GM06990 (cell line): ENCODE data around the gene FAM240B.

Experiments
- DNase-seq: peaks from one replicate; pipeline ENCODE4 v3.0.0-alpha.2; 2011; ENCODE audit not compliant: insufficient read length; ENCODE audit errors: extremely low read depth
- H3K27me3 ChIP-seq: replicated peaks from 2 replicates; pipeline ENCODE4 v1.6.0; 2011; ENCODE audit warnings: low read length; ENCODE audit not compliant: control insufficient read depth, insufficient read depth
- H3K36me3 ChIP-seq: 2 replicates; pipeline ENCODE4 v1.5.1; 2011; ENCODE audit warnings: low read length; ENCODE audit not compliant: control insufficient read depth, insufficient read depth
- H3K4me3 ChIP-seq: replicated peaks from 2 replicates; pipeline ENCODE4 v1.5.1; 2011; ENCODE audit warnings: low read depth, mild to moderate bottlenecking, control low read depth, low read length
- TF ChIP-seq, protein P1 (sequence below): IDR thresholded peaks from 2 replicates; pipeline ENCODE4 v1.5.1; 2011; ENCODE audit warnings: low read length, control low read depth, mild to moderate bottlenecking, inconsistent platforms; ENCODE audit not compliant: insufficient read depth, poor library complexity, severe bottlenecking

The FAM240B gene

DNA sequence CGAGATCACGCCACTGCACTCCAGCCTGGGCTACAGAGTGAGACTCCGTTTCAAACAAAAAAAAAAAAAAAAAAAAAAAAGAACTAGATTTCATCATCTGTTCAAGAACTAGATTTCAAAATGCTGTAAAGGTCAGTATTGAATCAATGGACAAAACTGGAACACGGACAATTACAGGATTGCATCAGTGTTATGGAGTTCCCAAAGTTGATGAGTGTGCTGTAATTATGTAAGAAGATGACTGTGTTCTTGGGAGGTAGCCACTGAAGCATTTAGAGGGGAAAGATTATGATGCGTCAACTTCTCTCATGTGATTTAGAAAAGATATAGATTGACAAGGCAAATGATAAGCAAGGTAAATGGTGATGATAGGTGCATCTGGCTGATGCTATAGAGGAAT lies 6.5 kb downstream of the FAM240B start:
- TF ChIP-seq, protein P1, sequence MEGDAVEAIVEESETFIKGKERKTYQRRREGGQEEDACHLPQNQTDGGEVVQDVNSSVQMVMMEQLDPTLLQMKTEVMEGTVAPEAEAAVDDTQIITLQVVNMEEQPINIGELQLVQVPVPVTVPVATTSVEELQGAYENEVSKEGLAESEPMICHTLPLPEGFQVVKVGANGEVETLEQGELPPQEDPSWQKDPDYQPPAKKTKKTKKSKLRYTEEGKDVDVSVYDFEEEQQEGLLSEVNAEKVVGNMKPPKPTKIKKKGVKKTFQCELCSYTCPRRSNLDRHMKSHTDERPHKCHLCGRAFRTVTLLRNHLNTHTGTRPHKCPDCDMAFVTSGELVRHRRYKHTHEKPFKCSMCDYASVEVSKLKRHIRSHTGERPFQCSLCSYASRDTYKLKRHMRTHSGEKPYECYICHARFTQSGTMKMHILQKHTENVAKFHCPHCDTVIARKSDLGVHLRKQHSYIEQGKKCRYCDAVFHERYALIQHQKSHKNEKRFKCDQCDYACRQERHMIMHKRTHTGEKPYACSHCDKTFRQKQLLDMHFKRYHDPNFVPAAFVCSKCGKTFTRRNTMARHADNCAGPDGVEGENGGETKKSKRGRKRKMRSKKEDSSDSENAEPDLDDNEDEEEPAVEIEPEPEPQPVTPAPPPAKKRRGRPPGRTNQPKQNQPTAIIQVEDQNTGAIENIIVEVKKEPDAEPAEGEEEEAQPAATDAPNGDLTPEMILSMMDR, result no peak
- no peak for DNase-seq
- no peak overlapping the region for H3K4me3 ChIP-seq
- H3K36me3 ChIP-seq, result no peaks in the 10 kb centered on the region
- H3K27me3 ChIP-seq, result no peaks in the 10 kb centered on the region

DNA sequence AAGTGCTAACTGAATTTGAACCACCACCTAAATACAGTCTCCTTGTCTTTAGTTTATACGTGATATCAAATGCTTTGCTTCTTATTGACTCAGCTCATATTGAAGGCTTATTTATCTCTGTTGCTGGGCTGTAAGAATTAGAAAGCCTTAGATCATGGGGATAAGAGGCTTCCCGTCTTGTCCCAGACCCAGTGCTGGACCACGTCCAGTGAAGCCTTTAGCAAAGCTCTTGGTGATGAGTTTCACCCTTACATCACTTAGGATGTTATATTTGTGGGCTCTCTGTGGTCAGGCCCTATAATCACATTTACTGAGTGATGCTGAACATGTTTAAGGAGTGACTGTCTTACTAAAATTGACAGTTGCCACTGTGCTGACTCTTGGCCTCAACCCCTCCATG lies 11.2 kb downstream of the FAM240B start:
- TF ChIP-seq, protein P1, result no peak
- no peak for DNase-seq
- no peaks in the 10 kb centered on the region for H3K36me3 ChIP-seq
- H3K4me3 ChIP-seq, result no peak overlapping the region
- no peaks in the 10 kb centered on the region for H3K27me3 ChIP-seq

DNA sequence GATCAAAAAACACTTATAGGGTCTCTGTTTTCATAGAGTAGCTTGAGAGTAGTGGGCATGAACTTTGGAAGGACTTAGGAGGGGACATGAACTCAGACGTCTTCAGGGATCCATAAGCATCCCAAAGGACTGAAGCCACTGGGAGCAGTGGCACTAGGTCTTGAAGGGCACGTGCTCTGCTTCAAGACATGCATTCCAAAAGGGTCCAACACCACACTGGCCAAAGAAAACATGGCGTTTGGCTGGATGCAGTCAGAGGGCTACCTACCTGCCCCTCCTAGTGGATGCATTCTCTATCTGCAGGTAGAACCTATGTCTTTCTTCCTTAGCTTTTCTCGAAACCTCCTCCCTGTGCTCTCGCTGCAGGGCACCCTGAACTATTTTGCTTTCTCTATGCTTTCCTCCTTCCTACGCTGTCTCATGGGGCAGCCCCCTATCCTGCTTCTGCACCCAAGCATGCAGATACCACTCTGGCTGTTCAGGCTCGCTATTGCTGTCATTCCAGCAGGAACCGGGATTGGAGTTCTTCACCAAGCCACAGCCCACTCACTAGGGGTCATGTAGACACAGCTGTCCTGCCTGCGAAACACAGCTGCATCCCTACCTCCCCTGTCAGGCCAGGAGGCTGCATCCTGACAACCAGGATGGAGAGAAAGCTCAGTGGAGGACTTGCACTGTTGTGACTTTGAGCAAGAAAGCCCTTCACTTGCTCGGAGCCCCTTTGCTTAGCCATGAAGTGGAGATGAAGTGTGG lies 11.9 kb downstream of the FAM240B start:
- TF ChIP-seq, protein P1, result peak; percentile 67
- H3K27me3 ChIP-seq, result no peaks in the 10 kb centered on the region
- H3K4me3 ChIP-seq, result no peak overlapping the region
- no peak for DNase-seq
- no peaks in the 10 kb centered on the region for H3K36me3 ChIP-seq

DNA sequence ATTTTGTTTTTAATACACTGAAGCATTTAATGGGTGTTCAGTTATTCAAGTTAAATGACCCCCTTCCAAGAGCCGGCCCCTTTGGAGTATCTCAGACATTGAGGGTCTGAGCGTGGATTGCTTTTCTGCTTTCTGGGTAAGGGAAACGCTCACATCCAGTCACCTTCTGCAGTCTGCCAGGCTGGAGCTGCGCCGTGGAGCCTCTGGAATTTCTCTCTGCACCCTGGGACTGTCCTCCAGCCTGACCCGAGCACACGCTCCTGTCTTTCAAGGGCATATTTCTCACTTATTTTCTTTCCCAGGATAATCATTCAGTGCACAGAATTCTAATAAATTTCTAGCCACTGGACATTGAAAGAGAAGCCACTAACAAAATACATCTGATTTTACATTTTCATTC lies 13.4 kb downstream of the FAM240B start:
- H3K36me3 ChIP-seq, result no peaks in the 10 kb centered on the region
- H3K27me3 ChIP-seq, result no peaks in the 10 kb centered on the region
- TF ChIP-seq, protein P1, result no peak
- DNase-seq, result no peak
- H3K4me3 ChIP-seq, result no peak overlapping the region

DNA sequence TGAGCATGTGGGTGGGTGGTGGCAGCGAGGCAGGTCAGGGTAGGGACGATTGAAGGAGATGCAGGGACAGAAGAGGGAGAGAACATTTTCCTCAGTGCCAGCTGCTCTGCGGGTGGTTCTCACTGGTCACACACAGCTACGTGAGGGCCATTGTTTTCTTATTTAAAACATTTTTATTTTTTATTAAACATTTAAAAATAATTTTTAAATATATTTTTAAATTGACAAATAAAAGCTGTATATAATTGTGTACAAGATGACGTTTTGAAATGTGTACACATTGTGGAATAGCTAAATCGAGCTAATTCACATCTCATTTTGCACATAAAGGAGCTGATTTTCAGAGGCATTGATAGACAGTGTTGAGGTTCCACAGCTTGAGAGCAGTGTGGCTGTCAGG lies 14.0 kb downstream of the FAM240B start:
- TF ChIP-seq, protein P1, result no peak
- Histone ChIP-seq H3K36me3 (no peaks in the 10 kb centered on the region), H3K27me3 (no peaks in the 10 kb centered on the region), H3K4me3 (no peak overlapping the region)
- no peak for DNase-seq

DNA sequence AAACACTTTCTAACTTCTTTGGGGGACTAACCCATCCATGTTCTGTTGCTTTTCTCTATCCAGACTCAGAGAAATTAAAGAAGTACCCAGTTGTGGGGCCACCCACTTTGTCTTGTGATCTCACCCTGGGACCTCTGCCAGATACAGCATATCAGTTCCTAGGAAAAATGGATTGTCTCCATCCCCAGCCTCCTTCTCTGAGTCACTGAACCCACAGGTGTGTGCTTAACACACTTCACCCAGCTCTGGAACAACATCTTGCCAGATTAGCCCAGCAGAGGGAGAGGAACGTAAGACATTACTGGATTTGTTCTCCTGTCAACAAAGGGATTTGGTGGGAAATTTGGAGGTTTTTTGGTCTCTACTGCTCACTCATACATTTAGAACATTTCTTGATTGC lies 19.2 kb downstream of the FAM240B start:
- DNase-seq, result no peak
- H3K4me3 ChIP-seq, result no peak overlapping the region
- TF ChIP-seq, protein P1, result no peak

More for the DNA sequence above, 19.2 kb downstream of the FAM240B start:
- Histone ChIP-seq H3K27me3 (no peaks in the 10 kb centered on the region), H3K36me3 (no peaks in the 10 kb centered on the region)
